Measurements from ENCODE around the gene MTA2. TPM values are rescaled to one million over a fixed set of nuclear protein-coding genes. Genes with fewer than 3 reads are reported as not detected.

The MTA2 gene
- total RNA-seq, 2 experiments from 2014 or later: 130 to 174 TPM

- intact Hi-C loops (cut with micrococcal nuclease; ENCODE audit: unreplicated experiment): loop anchor here (2.0 to 10.0 kb wide), 3 partner anchors 65 to 235 kb away; partner anchors contain the start of genes C11orf98, CSKMT, HNRNPUL2 and STX5
- Histone ChIP-seq H3K79me2 (ENCODE audit: insufficient read depth, low read depth, low read length) (peaks cover 37% of the 10 kb centered on the region), H3K4me2 (ENCODE audit: low read length) (peak overlapping the region; percentile 98), H3K36me3 (ENCODE audit: insufficient read depth, low read length) (peaks cover 84% of the 10 kb centered on the region), H3K9me2 (ENCODE audit: insufficient read depth, low read length) (no peaks in the 10 kb centered on the region), H3K27ac (ENCODE audit: low read depth, low read length, poor library complexity, severe bottlenecking) (peak overlapping the region; percentile 87), H3K4me3 (ENCODE audit: low read depth, low read length, poor library complexity, severe bottlenecking) (peak overlapping the region; percentile 98), H3K9me3 (ENCODE audit: low read length) (no peaks in the 10 kb centered on the region), H3K4me1 (ENCODE audit: insufficient read depth, low read length, poor library complexity, severe bottlenecking) (peaks cover 24% of the 10 kb centered on the region), H4K20me1 (ENCODE audit: insufficient read depth, low read length) (peaks cover 9% of the 10 kb centered on the region; the same call in 1 of the 2 replicates), H2AFZ (ENCODE audit: low read length) (no peak overlapping the region)
- TF ChIP-seq CTCF (conservative IDR thresholded peaks at IDR 0.05; ENCODE audit: low read length) (no peak), EZH2phosphoT487 (IDR thresholded peaks at IDR 0.05; ENCODE audit: borderline replicate concordance, low read depth, low read length) (no peak)
- TSS peak; percentile 64 for BruUV-seq (replicated peaks)
- no peak for DNase-seq (ENCODE audit: low spot score)
- ChIA-PET CTCF (ENCODE audit: unreplicated experiment) (interaction anchor here (0.5 kb wide), 1 partner anchor 7 kb away, joined by 3 read pairs; no protein-coding TSS in a partner anchor), POLR2A (interaction anchor here (0.6 to 2.5 kb wide), 6 partner anchors 8 to 1684 kb away, joined by 3 to 37 read pairs (median 4); partner anchors contain the start of genes EEF1G, LBHD1, TUT1 and UQCC3)
Observed at GRCh38 chr11:62599901-62600300, 1.8 kb downstream of the MTA2 start.

GRCh38 chr11:62599069-62599696, 2.5 kb downstream of the MTA2 start:
- intact Hi-C loops (cut with micrococcal nuclease; ENCODE audit: unreplicated experiment): loop anchor here (10.0 kb wide), 2 partner anchors 126 to 236 kb away; partner anchors contain the start of genes HNRNPUL2, STX5, TEX54 and TTC9C
- H3K36me3 ChIP-seq (ENCODE audit: insufficient read depth, low read length): peaks cover 86% of the 10 kb centered on the region

GRCh38 chr11:62595124-62595523, 6.5 kb downstream of the MTA2 start:
- BruUV-seq (replicated peaks): no TSS peak
- H3K9me3 ChIP-seq (ENCODE audit: low read length): no peaks in the 10 kb centered on the region
- H3K4me2 ChIP-seq (ENCODE audit: low read length): no peak overlapping the region
- peaks cover 76% of the 10 kb centered on the region for H3K36me3 ChIP-seq (ENCODE audit: insufficient read depth, low read length)
- H3K4me1 ChIP-seq (ENCODE audit: insufficient read depth, low read length, poor library complexity, severe bottlenecking): peaks cover 41% of the 10 kb centered on the region
- no peak for DNase-seq (ENCODE audit: low spot score)
- POLR2A ChIA-PET: interaction anchor here (0.6 kb wide), 1 partner anchor 1706 kb away, joined by 4 read pairs; no protein-coding TSS in a partner anchor
- H3K9me2 ChIP-seq (ENCODE audit: insufficient read depth, low read length): no peaks in the 10 kb centered on the region
- intact Hi-C loops (cut with micrococcal nuclease; ENCODE audit: unreplicated experiment): loop anchor here (10.0 kb wide), 2 partner anchors 130 to 240 kb away; partner anchors contain the start of genes HNRNPUL2, STX5, TEX54 and TTC9C
- no peak overlapping the region for H3K27ac ChIP-seq (ENCODE audit: low read depth, low read length, poor library complexity, severe bottlenecking)
- TF ChIP-seq EZH2phosphoT487 (IDR thresholded peaks at IDR 0.05; ENCODE audit: borderline replicate concordance, low read depth, low read length) (no peak), CTCF (conservative IDR thresholded peaks at IDR 0.05; ENCODE audit: low read length) (no peak)
- no peak overlapping the region for H2AFZ ChIP-seq (ENCODE audit: low read length)
- H3K4me3 ChIP-seq (ENCODE audit: low read depth, low read length, poor library complexity, severe bottlenecking): no peak overlapping the region
- peaks cover 9% of the 10 kb centered on the region; the same call in 1 of the 2 replicates for H4K20me1 ChIP-seq (ENCODE audit: insufficient read depth, low read length)
- CTCF ChIA-PET (ENCODE audit: unreplicated experiment): no interaction called here
- H3K79me2 ChIP-seq (ENCODE audit: insufficient read depth, low read depth, low read length): peaks cover 35% of the 10 kb centered on the region

More at GRCh38 chr11:62599069-62599696, 2.5 kb downstream of the MTA2 start:
- Histone ChIP-seq H4K20me1 (ENCODE audit: insufficient read depth, low read length) (peaks cover 9% of the 10 kb centered on the region; the same call in 1 of the 2 replicates), H3K9me2 (ENCODE audit: insufficient read depth, low read length) (no peaks in the 10 kb centered on the region), H3K4me3 (ENCODE audit: low read depth, low read length, poor library complexity, severe bottlenecking) (peak overlapping the region; percentile 98), H3K4me2 (ENCODE audit: low read length) (peak overlapping the region; percentile 98), H2AFZ (ENCODE audit: low read length) (no peak overlapping the region), H3K79me2 (ENCODE audit: insufficient read depth, low read depth, low read length) (peaks cover 37% of the 10 kb centered on the region), H3K9me3 (ENCODE audit: low read length) (no peaks in the 10 kb centered on the region), H3K4me1 (ENCODE audit: insufficient read depth, low read length, poor library complexity, severe bottlenecking) (peaks cover 24% of the 10 kb centered on the region), H3K27ac (ENCODE audit: low read depth, low read length, poor library complexity, severe bottlenecking) (peak overlapping the region; percentile 87)
- BruUV-seq (replicated peaks): no TSS peak
- ChIA-PET POLR2A (interaction anchor here (0.6 to 1.1 kb wide), 4 partner anchors 73 to 1683 kb away, joined by 3 to 4 read pairs (median 3); partner anchors contain the start of genes LBHD1 and UQCC3), CTCF (ENCODE audit: unreplicated experiment) (no interaction called here)
- DNase-seq (ENCODE audit: low spot score): peak; percentile 99
- TF ChIP-seq EZH2phosphoT487 (IDR thresholded peaks at IDR 0.05; ENCODE audit: borderline replicate concordance, low read depth, low read length): no peak

Data from OCI-LY7 (cell line).